Prostate gland (tissue), 2 donors: ENCODE results near the gene UGT1A3. TPM values are rescaled to one million over a fixed set of nuclear protein-coding genes. Genes with fewer than 3 reads are reported as not detected.

Source experiments
- DNase-seq: peaks from one replicate; pipeline ENCODE4 v3.0.0-alpha.2; 2019; ENCODE audit warnings: low spot score
- H3K27ac ChIP-seq, 2 donors: fragments of 200-600 bp; sonication (generic); 2 replicates each; pipeline ENCODE4 v1.5.1; 2017 to 2019
- H3K27me3 ChIP-seq: fragments of 200-600 bp; sonication (generic); replicated peaks from 2 replicates; pipeline ENCODE4 v1.5.1; 2019; ENCODE audit not compliant: insufficient read depth
- H3K36me3 ChIP-seq, 2 donors: fragments of 200-600 bp; sonication (generic); 1 replicate in 1 of 2; 2 replicates in 1 of 2; pipeline versions ENCODE4 v1.5.1 to v1.8.1; 2017 to 2019
- H3K4me1 ChIP-seq: fragments of 200-600 bp; sonication (generic); replicated peaks from 2 replicates; pipeline ENCODE4 v1.5.1; 2019
- H3K4me3 ChIP-seq, 2 donors: fragments of 200-600 bp; sonication (generic); 2 replicates each; pipeline ENCODE4 v1.5.1; 2017 to 2019
- H3K9me3 ChIP-seq: fragments of 200-600 bp; sonication (generic); 2 replicates; pipeline ENCODE4 v1.5.1; 2017
- POLR2A ChIP-seq: fragments of 450-650 bp; IDR thresholded peaks from one replicate; pipeline ENCODE4 v1.6.1; 2016; ENCODE audit warnings: antibody characterized with exemption, mild to moderate bottlenecking
- POLR2AphosphoS5 ChIP-seq: sonication (generic); formaldehyde crosslinking; IDR thresholded peaks from one replicate; pipeline ENCODE4 v1.6.1; 2017; ENCODE audit warnings: antibody characterized with exemption
- WGBS: methylation state at CpG from one replicate; pipeline ENCODE4 v1.1.5; 2018; 5-methylcytosine and 5-hydroxymethylcytosine counted together
- intact Hi-C: fragments of 100-400 bp; cut with DNase I; formaldehyde crosslinking; loops from one replicate; pipeline ENCODE4 v1.14.2; 2022
- total RNA-seq, 2 donors: library from RNA; depleted of rRNA; stranded (reverse); fragments of >200 nt; gene quantifications; one replicate each; pipeline ENCODE4 v1.1.0, GENCODE V29; 2016
- TF ChIP-seq, protein P1 (sequence below), 4 experiments: fragments of 200-600 bp in 2 of 4; fragments of 450-650 bp in 2 of 4; sonication (generic) in 2 of 4; IDR thresholded peaks; 1 replicate in 3 of 4; 2 replicates in 1 of 4; pipeline ENCODE4 v1.5.1; 2016 to 2019; ENCODE audit warnings: antibody characterized with exemption in 4 of 4, mild to moderate bottlenecking in 2 of 4, moderate library complexity in 2 of 4

UGT1A3 gene
- total RNA-seq, 2 donors from 2014 or later = 0.64 TPM; not detected in 1

DNA sequence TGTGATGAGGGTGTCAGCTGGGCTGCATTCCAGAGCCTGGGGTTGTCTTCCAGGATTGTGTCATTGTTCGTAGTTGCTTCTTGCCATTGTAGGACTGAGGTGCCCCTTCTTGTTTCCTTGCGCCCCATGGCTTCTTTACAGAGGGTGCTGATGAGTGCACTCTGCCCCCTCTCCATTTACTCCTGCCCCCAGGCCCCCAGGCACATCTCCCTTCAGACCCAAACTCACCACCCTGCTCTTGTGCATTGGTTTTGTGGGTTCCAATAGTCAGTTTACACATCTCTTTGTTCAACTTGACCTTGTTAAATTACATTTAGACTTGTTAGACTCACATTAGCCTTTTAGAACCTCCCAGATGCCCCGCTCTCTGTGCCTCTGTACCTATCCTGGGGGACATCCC, 92.4 kb downstream of the UGT1A3 start:
- WGBS = 95% methylated on average over 3 of the region's 3 CpGs
- Histone ChIP-seq H3K9me3 (no peaks in the 10 kb centered on the region), H3K4me3 (no peak overlapping the region), H3K27ac (no peak overlapping the region), H3K27me3 (no peaks in the 10 kb centered on the region), H3K4me1 (no peaks in the 10 kb centered on the region), H3K36me3 (no peaks in the 10 kb centered on the region)
- intact Hi-C loops = no loop called here
- no peak for TF ChIP-seq POLR2A
- TF ChIP-seq, protein P1, sequence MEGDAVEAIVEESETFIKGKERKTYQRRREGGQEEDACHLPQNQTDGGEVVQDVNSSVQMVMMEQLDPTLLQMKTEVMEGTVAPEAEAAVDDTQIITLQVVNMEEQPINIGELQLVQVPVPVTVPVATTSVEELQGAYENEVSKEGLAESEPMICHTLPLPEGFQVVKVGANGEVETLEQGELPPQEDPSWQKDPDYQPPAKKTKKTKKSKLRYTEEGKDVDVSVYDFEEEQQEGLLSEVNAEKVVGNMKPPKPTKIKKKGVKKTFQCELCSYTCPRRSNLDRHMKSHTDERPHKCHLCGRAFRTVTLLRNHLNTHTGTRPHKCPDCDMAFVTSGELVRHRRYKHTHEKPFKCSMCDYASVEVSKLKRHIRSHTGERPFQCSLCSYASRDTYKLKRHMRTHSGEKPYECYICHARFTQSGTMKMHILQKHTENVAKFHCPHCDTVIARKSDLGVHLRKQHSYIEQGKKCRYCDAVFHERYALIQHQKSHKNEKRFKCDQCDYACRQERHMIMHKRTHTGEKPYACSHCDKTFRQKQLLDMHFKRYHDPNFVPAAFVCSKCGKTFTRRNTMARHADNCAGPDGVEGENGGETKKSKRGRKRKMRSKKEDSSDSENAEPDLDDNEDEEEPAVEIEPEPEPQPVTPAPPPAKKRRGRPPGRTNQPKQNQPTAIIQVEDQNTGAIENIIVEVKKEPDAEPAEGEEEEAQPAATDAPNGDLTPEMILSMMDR (IDR thresholded peaks at IDR 0.05) = no peak
- TF ChIP-seq POLR2AphosphoS5 = no peak
- DNase-seq = no peak

DNA sequence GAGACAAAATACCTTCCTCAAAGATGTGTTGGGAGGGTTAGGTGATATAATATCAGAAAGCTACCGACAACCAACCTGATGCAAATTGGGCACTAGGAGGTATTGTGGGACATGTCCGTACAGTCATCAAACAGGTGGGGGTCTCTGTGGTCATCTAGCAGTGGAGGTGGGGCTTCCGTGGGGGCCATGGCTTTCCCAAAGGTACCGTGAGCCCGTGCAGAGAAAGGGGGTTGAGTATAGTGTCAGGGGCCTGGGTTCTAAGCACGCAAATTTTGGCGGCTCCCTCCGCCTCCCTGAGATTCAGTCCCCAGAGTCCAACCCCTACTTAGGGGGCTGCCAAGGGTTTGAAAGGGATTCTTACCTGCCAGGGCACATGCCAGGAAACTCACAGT, 92.9 kb downstream of the UGT1A3 start:
- 87% methylated on average over 8 of the region's 8 CpGs for WGBS
- Histone ChIP-seq H3K9me3 (no peaks in the 10 kb centered on the region), H3K4me1 (no peaks in the 10 kb centered on the region), H3K27ac (no peak overlapping the region), H3K4me3 (no peak overlapping the region), H3K36me3 (no peaks in the 10 kb centered on the region), H3K27me3 (no peaks in the 10 kb centered on the region)
- no peak for DNase-seq
- TF ChIP-seq, protein P1 (IDR thresholded peaks at IDR 0.05) = no peak
- TF ChIP-seq POLR2AphosphoS5 (no peak), POLR2A (no peak)
- intact Hi-C loops = no loop called here

DNA sequence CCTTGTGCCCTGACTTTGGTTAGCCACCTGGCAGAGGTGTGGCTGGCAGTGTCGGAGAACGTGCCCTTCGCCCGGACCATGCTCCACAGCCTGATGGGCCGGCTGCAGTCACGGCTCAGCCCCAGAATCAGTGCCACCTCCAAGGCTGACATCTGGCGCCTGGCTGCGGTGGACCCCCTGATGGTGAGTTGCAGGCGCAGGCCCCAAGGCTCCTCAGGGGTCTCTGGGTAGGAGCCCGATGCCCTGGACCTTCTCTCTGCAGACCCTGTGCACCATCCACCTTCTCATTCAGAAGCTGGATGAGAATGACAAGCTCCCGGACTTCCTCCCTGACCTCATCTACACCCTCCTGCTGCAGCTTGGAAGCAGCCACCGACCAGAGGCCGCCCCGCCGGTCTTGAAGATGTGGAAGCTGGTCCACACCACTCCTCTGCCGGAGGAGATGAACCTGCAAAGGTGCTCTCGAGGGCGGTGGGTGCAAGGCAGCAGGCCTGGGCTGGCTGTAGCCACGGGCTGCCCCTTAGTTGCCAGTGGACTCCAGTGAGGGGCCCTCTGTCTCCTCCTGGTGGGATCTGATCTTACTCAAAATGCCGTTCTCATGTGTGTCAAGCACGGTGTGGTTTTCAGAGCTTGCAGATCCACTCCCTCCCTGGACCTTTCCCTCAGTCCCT, 93.4 kb downstream of the UGT1A3 start:
- H3K9me3 ChIP-seq = no peaks in the 10 kb centered on the region
- no peak overlapping the region for H3K27ac ChIP-seq
- no peak overlapping the region for H3K4me3 ChIP-seq
- TF ChIP-seq POLR2AphosphoS5 (no peak), POLR2A (no peak)
- TF ChIP-seq, protein P1 (IDR thresholded peaks at IDR 0.05) = no peak
- no peaks in the 10 kb centered on the region for H3K36me3 ChIP-seq
- H3K4me1 ChIP-seq = no peaks in the 10 kb centered on the region
- WGBS = 93% methylated on average over 21 of the region's 21 CpGs
- H3K27me3 ChIP-seq = no peaks in the 10 kb centered on the region
- intact Hi-C loops = no loop called here
- no peak for DNase-seq

Other genes starting within 250 kb of the UGT1A3 start
- gene USP40, start 162.3 kb upstream of the UGT1A3 start, total RNA-seq = 10 to 100 TPM; 45.1 to 50.2 TPM
- gene UGT1A8, start 111.4 kb upstream of the UGT1A3 start, total RNA-seq = not detected
- not detected for gene UGT1A10, start 92.6 kb upstream of the UGT1A3 start, total RNA-seq
- not detected for gene UGT1A9, start 57.1 kb upstream of the UGT1A3 start, total RNA-seq
- gene UGT1A7, start 47.1 kb upstream of the UGT1A3 start, total RNA-seq = under 1 TPM in 1 of 2 donors, not detected in 1; 0.46 TPM
- 1 to 10 TPM in 1 of 2 donors, under 1 TPM in 1; 0.85 to 6.6 TPM for gene UGT1A6, start 36.2 kb upstream of the UGT1A3 start, total RNA-seq
- gene UGT1A5, start 16.1 kb upstream of the UGT1A3 start, total RNA-seq = under 1 TPM in 1 of 2 donors, not detected in 1; 0.41 TPM
- not detected for gene UGT1A4, start 10.3 kb upstream of the UGT1A3 start, total RNA-seq
- under 1 TPM; 0.11 to 0.32 TPM for gene UGT1A1, start 31.2 kb downstream of the UGT1A3 start, total RNA-seq
- 1 to 10 TPM in 1 of 2 donors, not detected in 1; 2.3 TPM for gene MROH2A, start 49.3 kb downstream of the UGT1A3 start, total RNA-seq
- gene HJURP, start 125.5 kb downstream of the UGT1A3 start, total RNA-seq = 1 to 10 TPM; 1.7 to 4.2 TPM
- gene TRPM8, start 188.3 kb downstream of the UGT1A3 start, total RNA-seq = 10 to 100 TPM; 71.1 to 71.3 TPM